Stimulated activated CD8-positive, alpha-beta memory T cell treated with anti-CD3 and anti-CD28 coated beads, Interleukin-15, amount 100 ng/mL, for 1 hour (primary cell): Measurements from ENCODE around the gene VPS35L.
A peak's percentile ranks its signal among the peaks of the same experiment; 100 is the strongest.

ENCODE experiments used
- DNase-seq: peaks from one replicate; pipeline ENCODE4 v3.0.0-alpha.2; 2020; ENCODE audit warnings: low read depth

VPS35L gene

DNA sequence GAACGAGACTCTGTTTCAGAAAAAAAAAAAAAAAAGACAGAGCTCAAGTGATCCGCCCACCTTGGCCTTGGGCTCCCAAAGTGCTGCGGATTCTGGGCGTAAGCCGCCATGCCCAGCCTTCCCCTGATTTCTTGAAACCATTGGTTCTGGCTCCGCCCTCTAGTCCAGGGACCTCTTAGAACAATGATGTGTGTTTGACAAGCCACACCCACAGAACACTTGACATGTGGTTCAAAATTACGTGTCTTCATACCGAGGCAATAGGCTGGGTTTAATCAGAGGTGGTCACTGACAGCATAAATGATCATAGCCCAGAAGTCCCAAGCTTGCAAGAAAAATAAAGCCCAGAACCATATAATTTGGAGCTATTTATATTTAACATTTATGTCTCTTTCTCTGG lies 139.5 kb downstream of the VPS35L start:
- no peak for DNase-seq

DNA sequence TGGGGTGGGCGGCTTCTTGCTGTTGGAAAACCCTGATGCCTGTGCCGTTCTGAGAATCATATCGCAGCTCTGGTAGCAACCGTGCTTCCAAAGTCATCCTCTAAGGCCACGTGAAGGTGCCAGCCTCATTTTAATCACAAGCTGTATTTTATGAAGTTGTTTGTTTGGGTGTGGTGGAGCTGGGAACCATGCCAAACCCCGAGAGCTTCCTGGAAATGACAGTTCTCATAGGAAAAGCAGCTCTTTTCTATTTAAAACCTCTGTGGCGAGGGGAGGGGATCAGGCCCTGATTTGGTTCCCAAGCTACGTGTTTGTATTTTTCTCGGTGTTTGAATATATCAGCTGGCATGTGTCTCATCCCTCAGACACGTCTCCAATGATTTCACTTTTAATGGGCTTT lies 140.8 kb downstream of the VPS35L start:
- DNase-seq: peak; percentile 40

DNA sequence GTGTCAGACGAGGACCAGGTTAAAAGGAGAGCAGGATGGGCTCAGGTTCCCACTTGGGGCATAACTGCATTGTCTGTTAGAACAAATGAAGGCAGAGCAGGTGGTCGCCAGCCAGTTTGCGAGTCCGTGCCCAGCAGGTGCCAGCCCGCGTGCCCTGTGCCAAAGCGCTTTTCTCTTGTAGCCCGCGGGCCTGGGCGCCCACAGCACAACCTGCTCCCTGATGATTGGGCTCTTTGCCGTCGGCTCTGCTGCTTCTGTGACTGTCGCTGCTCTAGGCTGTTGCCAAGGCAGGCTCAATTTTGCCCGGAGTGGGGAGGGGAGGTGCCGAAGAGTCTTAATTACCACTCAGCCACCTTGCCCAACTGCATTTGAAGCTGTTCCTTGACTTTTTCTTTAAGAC lies 141.5 kb downstream of the VPS35L start:
- no peak for DNase-seq

DNA sequence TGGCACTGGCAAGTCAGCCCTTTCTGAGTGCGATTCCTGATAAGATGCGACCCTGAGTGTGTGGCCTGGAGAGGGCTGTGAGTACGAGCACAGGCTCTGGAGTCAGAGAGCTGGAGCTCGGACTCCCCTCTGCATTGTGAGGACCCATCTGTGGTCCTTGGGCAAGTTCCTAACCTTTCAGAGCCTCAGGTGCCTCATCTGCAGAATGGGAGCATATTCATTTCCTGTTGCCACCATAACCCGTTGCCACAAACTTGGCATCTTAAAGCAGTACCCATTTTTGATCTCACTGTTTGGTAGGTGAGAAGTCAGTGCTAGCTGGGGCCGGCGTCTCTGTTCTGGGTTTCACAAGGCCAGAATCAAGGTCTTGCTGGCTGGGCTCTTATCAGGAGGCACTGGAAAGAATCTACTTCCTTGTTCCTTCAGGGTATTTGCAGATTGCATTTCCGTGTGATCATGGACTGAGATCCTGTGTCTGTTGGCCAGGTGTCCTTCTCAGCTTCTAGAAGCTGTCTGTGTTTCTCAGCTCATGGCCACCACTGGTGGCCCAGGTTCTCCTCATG lies 142.3 kb downstream of the VPS35L start:
- DNase-seq: no peak

DNA sequence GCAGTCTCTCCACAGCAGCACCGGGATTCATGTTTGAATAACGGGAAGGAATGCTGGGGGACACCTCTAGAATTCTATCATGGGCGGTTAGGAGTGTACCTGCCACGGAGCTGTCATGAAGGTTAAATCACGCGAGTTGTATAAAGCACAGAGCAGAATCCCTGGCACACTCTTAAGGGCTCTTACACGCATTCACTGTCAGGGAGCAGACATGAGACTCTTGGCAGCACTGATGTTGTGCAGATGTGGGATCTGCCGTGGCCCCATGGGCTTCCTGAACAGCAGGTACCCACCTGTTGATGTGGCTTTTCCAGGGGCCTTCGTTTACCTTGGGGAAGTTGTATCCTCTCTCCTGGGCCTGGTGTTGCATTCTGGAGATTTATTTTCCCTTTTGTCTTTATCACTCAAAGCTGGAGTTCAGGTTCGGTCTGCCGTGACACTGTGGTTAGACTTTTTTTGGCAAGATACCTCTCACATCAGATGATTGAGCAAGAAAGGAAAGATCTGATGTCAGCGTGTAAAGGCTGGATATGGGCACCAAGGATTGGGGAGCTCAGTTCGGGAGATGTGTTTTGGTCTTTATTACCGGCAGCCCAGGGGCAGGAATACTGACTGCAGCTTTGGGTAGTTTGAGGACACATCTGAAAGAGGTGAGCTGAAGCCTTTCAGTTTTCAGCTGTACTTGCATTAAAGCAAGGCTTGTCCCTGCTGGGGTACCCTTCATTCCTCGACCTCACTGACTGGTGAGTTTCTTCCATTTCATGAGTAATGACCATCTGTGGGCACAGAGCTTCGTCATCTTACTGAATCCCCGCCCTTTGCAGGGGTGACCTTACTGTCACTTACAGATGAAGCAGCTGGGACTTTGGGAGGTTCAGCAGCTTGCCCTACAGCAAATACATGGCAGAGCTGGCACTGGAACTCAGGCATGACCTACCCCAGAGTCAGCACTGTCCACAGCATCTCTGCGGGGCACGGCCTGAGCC lies 143.3 kb downstream of the VPS35L start:
- no peak for DNase-seq

DNA sequence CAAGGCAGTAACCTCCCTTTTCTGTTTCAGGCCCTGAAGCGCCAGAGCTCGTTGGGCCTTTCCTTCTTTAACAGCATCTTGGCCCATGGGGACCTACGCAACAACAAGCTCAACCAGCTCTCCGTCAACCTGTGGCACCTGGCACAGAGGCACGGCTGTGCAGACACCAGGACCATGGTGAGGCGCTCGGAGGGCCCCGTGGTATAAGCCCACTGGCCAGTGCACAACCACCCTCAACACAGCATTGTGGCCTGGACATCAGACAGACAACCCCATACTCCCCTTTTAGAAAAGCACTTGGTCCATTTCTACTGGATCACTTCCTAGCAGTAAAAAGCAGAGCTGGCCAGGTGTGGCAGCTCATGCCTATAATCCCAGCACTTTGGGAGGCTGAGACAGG lies 144.0 kb downstream of the VPS35L start:
- DNase-seq: no peak

DNA sequence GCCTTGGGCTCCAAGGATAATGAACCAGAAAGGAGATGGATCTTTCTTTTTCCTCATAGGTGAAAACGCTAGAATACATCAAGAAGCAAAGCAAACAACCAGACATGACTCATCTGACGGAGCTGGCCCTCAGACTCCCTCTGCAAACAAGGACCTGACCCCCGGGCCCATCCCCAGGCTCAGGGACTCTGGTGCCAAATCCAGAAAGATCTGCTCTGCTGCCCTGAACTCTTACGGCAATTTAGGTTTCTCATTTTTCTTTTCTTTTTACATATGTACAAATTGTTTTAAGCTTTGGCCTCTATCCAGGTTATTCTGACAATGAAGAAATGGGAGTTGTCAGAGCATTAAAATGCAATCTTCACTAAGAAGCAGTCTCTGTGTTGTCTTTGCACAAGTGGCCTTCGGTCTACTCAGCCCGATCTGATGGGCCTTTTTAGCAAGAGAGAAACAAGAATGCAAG lies 144.8 kb downstream of the VPS35L start:
- DNase-seq: no peak

DNA sequence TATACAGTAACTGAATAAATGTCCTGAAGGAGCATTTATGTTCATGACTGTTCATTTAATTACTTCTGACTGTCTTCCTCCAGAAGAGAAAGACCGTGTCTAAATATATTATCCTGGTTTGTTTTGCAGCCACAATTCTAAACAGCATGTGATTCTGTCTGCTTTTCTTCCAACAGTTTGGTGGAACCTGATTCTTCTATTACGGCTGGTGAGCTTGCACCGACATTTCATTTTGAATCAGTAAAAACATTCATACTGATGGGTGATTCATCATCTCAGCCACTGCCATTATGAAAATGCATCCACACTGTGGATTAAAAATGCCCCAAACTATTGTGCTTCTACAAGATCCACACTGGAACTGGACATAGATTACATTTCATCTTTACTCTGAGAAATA lies 145.6 kb downstream of the VPS35L start:
- DNase-seq: no peak

DNA sequence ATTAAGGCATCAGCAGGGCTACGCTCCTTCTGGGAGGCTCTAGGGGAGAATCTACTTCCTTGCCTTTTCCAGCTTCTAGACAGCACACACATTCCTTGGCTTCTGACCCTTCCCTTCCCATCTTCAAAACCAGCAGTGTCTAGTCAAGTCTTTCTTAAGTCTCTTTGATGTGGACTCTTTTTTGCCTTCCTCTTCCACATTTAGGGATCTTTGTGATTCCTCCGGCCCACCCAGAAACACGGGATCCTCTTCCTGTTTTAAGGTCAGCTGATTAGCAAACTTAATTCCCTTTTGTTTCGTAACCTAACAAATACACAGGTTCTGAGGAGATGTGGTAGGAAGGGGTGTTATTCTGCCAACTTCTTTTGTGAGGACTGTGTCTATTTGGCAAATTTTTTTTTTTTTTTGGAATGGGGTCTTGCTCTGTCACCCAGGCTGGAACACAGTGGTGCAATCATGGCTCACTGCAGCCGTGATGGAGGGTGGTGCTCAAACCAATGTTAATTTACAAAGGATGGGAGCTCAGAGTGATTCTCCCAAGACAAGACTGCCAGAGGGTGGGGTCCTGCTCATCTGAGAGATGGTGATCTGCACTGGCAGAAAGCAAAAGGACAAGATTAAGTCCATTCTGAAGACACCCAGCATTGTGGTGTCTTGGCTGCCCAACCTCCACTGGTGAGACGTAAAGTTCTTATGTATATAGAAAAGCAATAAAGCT lies 147.8 kb downstream of the VPS35L start:
- no peak for DNase-seq

DNA sequence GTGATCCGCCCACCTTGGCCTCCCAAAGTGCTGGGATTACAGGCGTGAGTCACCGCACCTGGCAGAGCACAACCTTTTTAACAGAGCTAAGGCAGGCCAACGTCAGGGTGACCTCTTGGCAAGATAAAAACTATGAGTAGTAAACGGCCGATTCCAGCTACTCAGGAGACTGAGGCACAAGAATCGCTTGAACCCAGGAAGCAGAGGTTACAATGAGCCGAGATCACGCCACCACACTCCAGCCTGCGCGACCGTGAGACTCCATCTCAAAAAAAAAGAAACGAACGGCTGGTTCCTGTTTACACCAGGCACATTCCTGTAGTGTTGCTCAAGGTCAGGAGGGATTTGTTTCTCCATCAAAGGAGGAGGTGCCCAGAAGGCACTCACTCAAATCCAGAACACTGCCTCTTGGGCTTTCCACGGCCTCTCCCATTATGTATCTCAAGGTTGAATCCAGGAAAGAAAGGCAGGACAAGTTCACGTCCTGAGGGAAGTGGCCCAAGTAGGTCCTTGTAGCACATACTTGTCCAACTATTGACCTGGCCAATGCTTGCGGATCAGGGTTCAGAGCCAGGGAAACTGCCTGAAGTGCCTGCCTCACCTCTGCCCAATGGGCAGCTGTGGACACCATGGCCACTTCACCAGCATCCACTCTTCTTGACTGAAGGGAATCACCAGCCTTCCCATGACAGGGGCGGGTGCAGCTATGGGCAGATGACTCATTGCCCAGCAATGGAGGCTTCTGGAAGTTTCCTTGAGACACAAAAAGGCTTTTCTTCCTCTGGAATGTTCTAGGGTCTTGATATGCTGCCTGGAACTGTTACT lies 149.0 kb downstream of the VPS35L start:
- DNase-seq: no peak

DNA sequence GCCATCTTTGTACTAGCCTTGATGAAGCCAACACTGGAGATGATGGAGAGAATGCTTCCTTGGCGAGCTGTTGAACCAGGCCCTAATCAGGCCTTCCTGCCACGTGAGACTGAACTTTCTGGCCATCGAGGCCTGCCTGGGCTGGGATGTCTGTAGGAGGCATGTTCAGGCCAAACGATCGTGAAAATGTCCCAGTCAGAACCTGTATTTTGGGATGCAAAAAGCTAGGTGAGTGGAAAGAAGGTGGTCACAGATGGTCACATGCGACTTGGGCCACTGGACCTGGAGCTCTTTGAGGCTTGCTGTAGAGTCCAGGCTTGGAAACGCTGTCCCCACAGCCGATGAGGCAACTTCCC lies 149.6 kb downstream of the VPS35L start:
- no peak for DNase-seq

DNA sequence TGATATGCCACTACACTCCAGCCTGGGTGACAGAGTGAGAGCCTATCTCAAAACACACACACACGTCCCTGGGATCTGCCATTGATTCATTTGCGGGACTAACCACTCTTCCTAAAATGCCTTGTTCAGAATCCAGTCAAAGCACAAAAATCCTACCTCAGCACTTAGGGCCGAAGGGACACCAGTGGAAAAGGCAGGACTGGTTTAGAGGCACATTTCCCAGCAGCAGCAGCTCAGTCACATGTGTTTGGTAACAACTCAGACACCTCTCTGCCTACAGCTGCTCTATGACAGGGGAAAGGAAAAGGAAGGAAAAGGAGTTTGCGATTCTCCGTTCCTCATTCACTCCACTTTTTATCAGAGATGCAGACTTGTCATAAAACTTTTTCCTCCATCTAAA lies 150.3 kb downstream of the VPS35L start:
- no peak for DNase-seq

DNA sequence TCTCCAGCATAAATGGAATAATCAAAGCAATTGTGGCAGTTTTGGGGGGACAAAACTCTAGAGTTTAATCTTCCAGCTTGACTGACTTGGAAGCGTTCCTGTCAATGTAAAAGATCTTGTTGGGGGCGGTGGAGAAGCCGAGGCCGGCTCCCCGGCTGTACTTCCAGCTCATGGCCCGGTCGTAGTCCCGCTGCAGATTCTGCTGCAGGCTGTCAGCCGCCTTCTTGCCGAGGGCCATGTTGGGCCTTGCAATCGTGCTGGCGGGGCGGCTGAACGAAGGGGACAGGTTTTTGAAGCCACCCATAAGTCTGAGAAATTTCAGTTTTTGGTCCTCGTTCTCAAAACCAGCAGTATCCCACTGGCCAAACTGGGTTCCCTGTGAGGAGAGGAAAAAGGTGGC lies 151.3 kb downstream of the VPS35L start:
- no peak for DNase-seq

DNA sequence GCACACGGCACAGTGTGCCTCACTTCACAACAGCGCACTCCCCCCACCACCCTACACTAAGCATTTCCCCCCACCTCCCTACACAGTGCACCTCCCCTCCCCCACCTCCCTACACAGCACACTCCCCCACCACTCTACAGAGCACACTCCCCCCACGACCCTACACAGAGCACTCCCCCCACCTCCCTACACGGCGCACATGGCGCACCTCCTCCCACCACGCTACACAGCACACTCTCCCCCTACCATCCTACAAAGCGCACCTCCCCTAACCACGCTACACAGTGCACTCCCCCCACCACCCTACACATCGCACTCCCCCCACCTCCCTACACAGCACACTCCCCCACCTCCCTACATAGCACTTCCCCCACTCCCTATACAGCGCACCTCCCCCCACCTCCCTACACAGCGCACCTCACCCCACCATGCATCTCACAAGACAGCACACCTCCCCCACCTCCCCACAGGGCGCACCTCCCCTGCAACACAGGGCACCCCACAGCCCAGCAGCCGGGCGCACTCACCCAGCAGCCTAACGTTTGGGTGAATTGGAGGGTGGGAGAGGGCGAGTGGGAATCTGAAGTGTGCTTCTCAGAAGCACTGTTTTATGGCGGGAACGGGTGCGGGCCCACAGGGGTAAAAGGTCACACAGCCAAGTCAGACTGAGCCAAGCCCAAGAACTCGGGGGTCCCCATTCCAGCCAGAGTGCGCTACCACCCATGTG lies 152.2 kb downstream of the VPS35L start:
- DNase-seq: no peak

DNA sequence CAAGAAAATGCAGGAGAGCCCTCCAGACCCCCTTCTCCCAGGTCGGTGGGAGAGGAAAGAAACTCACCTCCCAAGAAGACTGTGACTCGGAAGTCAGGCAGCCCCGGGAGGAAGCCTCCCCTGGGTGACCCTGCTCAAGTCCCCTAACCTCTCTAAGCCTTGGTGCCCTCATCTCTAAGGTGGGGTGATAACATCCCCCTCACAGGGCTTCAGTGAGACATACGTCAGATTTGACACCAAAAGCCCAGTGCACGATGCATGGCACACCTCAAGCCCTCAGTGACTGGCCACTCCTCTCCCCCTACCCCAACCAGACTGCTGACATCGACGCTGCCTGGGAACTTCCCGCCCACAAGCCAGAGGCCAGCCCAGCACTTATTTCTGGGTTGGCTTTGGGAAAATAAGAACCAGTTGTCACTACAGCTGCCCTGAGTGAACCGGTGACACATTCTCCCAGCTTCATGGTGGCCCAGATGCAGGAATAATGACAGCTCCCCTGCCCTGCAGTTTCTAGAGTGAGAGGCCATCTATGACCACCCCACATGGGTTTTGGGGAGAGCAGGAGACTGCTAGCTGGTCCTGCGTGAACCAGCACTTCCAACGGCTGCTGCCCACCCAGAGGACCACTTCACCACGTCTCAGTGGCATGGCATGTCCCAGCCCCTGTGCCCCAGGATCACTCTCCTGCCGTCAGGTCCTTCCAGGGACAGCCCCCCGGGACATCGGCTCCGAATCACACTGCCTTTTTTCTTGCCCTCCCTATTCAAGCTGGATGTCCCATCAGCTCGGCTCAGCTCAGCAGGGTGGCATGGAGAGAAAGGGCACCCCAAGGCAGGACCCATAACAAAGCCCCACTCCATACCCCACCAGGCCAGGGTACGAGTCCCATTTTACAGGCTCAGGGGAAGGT lies 153.0 kb downstream of the VPS35L start:
- DNase-seq: no peak

DNA sequence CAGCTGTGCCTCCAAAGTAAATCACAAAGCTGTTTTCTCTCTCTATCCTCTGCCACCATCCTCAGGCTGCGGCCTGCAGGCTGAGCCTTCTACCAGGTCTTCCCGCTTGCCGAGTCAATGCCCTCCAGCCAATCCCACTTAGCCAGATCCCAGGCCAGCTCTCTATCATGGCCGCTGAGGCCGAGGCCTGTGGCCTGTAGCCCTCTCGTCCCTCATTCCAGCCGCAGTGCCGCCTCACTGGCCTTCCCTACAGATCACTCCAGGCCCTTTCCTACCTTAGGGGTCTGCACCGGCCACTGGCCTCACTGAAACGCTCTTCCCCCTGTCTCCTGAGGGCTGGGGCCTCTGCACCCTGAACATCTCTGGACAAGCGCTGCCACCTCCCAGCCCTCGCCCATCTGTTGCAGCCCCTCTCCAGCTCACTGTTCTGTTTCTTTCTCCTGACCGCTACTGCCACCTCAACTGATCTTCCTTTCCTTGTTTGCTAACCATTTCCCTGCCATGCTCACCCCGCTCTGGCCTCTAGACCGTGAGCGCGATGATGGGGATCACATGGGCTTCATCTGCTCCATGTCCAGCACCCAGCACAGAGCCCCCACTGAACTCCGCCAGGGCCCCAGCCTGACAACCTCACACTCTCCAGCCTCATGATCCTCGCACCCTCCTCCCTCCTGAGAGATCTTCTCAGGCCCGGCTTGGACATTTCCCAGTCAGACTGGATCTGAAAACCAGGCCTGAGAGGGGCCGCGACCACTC lies 154.1 kb downstream of the VPS35L start:
- DNase-seq: no peak

DNA sequence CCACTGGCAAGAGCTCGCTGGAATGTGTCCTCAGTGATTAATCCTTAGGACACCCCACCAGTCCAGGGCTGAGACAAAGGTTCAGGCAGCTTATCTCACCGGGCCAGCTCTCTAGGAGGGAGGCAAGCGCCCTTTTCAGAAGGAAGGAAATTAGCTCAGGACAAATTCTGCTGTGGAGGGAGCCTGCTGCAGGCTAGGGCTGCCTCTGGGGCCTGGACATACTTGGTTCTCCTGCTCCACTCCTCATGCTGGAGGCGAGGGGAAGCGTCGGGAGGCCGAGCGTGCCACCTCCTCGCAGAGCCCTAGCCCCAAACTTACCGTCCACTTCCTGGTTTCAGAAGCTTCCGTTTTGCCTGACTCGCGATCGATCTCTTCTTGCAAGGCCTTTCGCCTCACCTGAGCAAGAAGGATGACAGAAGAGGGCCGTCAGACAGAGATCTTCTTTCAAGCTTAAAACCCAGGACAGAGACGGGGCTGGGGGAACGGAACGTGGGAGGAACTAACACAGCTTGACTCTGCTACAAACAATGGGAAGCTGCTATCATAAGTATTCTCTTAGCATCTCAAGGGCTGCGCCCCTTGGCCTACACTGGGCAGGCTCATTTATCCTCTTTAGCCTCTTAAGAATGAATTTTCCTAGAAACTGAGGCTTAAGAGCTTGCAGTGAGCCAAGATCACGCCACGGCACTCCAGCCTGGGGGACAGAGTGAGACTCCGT lies 154.8 kb downstream of the VPS35L start:
- DNase-seq: no peak

DNA sequence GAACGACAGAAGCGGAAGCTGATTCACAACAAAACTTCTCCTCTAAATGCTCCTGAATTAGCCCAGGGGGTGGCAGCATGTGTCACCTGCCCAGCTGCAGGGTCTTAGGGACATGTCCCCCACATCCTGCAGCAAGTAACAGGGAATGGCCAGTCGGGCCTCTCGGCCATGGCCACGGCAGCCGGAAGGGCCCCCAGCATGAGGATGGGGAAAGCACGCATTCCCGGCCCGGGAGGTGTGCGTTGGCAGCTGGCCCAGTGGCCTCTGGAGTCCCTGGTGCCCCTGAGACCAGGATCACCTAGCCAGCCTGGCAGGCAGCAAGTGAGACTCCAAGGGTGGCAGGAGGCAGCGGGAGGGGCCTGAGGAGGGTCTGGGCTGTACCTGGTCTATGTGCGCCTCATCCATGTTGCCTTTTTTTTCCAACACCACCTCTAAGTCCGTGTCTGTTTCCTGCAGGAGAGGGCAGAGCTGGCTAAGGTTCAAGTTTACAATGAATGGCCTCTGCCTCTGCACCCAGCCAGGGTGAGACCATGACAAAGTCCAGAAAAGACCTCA lies 155.6 kb downstream of the VPS35L start:
- DNase-seq: no peak

DNA sequence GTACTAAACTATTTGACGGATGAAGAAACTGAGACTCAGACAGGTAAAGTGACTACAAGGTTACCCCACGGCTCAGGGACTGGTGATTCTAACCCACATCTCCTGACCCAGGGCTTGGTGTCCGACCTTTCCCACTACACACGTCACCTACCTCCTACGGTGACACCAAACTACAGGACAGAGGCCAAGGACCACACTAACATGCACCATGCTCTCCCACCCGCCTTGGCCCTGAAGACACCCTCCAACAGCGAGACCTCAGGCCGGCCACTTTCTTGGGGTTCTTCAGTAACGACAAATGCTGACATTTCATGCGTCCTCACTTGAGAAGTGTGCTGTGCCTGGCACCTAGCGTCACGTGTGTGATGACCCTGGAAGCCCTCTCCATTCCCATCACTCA lies 156.1 kb downstream of the VPS35L start:
- no peak for DNase-seq
